ENCODE data around the gene FOXO1.
"Not testable (repeated sequence)": the region's sequence is repeated elsewhere in the genome, so short reads cannot be mapped to it uniquely, and the experiment has no call there.

FOXO1 gene

GRCh38 chr13:40666045-40666932 lies at the start of gene FOXO1:
Gene FOXO1 (minus strand): TSS chr13:40666641. CDS start chr13:40666212, 429 bp downstream.
- peak; percentile 78 to 85 for DNase-seq (ENCODE audit: low read depth in 2 of 2)

- DNase-seq (ENCODE audit: low read depth in 2 of 2), result not testable (repeated sequence)
Observed at GRCh38 chr13:40714433-40714832, 48.0 kb upstream of the FOXO1 start.

GRCh38 chr13:40706439-40706838 lies 40.0 kb upstream of the FOXO1 start:
- no peak for DNase-seq (ENCODE audit: low read depth in 2 of 2)

- DNase-seq (ENCODE audit: low read depth in 2 of 2), result no peak
Observed at GRCh38 chr13:40697711-40698110, 31.3 kb upstream of the FOXO1 start.

GRCh38 chr13:40694426-40694825 lies 28.0 kb upstream of the FOXO1 start:
- DNase-seq (ENCODE audit: low read depth in 2 of 2), result no peak

GRCh38 chr13:40692946-40693345 lies 26.5 kb upstream of the FOXO1 start:
- no peak for DNase-seq (ENCODE audit: low read depth in 2 of 2)

GRCh38 chr13:40688781-40689180 lies 22.3 kb upstream of the FOXO1 start:
- no peak for DNase-seq (ENCODE audit: low read depth in 2 of 2)

- DNase-seq (ENCODE audit: low read depth in 2 of 2), result no peak
Observed at GRCh38 chr13:40682449-40683240, 16.2 kb upstream of the FOXO1 start.

GRCh38 chr13:40681341-40682146 lies 15.1 kb upstream of the FOXO1 start:
- no peak for DNase-seq (ENCODE audit: low read depth in 2 of 2)

GRCh38 chr13:40680659-40681323 lies 14.3 kb upstream of the FOXO1 start:
- DNase-seq (ENCODE audit: low read depth in 2 of 2), result no peak

- DNase-seq (ENCODE audit: low read depth in 2 of 2), result no peak
Observed at GRCh38 chr13:40679480-40679985, 13.1 kb upstream of the FOXO1 start.

GRCh38 chr13:40677064-40677463 lies 10.6 kb upstream of the FOXO1 start:
- no peak for DNase-seq (ENCODE audit: low read depth in 2 of 2)

- no peak for DNase-seq (ENCODE audit: low read depth in 2 of 2)
Observed at GRCh38 chr13:40676007-40676406, 9.6 kb upstream of the FOXO1 start.

- DNase-seq (ENCODE audit: low read depth in 2 of 2), result no peak
Observed at GRCh38 chr13:40673414-40673813, 7.0 kb upstream of the FOXO1 start.

- no peak for DNase-seq (ENCODE audit: low read depth in 2 of 2)
Observed at GRCh38 chr13:40672765-40673397, 6.4 kb upstream of the FOXO1 start.

GRCh38 chr13:40671956-40672764 lies 5.7 kb upstream of the FOXO1 start:
- DNase-seq (ENCODE audit: low read depth in 2 of 2), result no peak

- no peak for DNase-seq (ENCODE audit: low read depth in 2 of 2)
Observed at GRCh38 chr13:40670307-40670706, 3.9 kb upstream of the FOXO1 start.

GRCh38 chr13:40668335-40668734 lies 1.9 kb upstream of the FOXO1 start:
- DNase-seq (ENCODE audit: low read depth in 2 of 2), result peak; percentile 17 to 26

- DNase-seq (ENCODE audit: low read depth in 2 of 2), result no peak
Observed at GRCh38 chr13:40667622-40667978, 1.2 kb upstream of the FOXO1 start.
